Endothelial cell of umbilical vein (primary cell): ENCODE measurements around the gene PSMC4. TPM values are rescaled to one million over a fixed set of nuclear protein-coding genes. Genes with fewer than 3 reads are reported as not detected.

Experiments used
- BruUV-seq: library from RNA; stranded (reverse); fragments of 400-500 nt; replicated peaks from 2 replicates; lab custom pipeline; 2021; lab: Mats Ljungman, UMichigan
- CTCF ChIA-PET: fragments of 300-600, 350-600 bp; sonication (Branson Sonifier 250); formaldehyde crosslinking; loops from one replicate; lab custom pipeline; 2021; ENCODE audit warnings: antibody characterized with exemption, inconsistent platforms; lab: Charles Lee
- POLR2A ChIA-PET: fragments of 300-600, 350-600 bp; sonication (Branson Sonifier 250); formaldehyde crosslinking; loops from one replicate; lab custom pipeline; 2021; ENCODE audit warnings: antibody characterized with exemption, inconsistent platforms; lab: Charles Lee
- DNase-seq: peaks from one replicate; pipeline ENCODE4 v3.0.0-alpha.2; 2011; ENCODE audit warnings: low read depth, low spot score
- FAIRE-seq: peaks from 2 replicates; lab custom pipeline; 2011; peaks lifted over from hg19 to GRCh38; lab: Jason Lieb, UNC
- H2AFZ ChIP-seq: 2 replicates; pipeline ENCODE4 v1.6.0; 2012; ENCODE audit warnings: low read depth, low read length, control low read depth, inconsistent platforms
- H3K27ac ChIP-seq: 2 replicates; pipeline ENCODE4 v1.5.1; 2011; ENCODE audit warnings: low read depth, mild to moderate bottlenecking, control low read depth, low read length, moderate library complexity; ENCODE audit not compliant: insufficient read depth
- H3K27me3 ChIP-seq, 2 experiments: 2 replicates each; pipeline versions ENCODE4 v1.6.0 to v1.6.1; 2011; ENCODE audit warnings: low read length in 2 of 2, mixed read lengths in 1 of 2; ENCODE audit not compliant: control insufficient read depth in 2 of 2, insufficient read depth in 2 of 2
- H3K36me3 ChIP-seq, 2 experiments: 2 replicates in 1 of 2; 3 replicates in 1 of 2; pipeline ENCODE4 v1.5.1; 2011; ENCODE audit warnings: low read length in 2 of 2, mild to moderate bottlenecking in 1 of 2, moderate library complexity in 1 of 2; ENCODE audit not compliant: control insufficient read depth in 2 of 2, insufficient read depth in 2 of 2; ENCODE audit errors: extremely low read depth in 1 of 2
- H3K4me1 ChIP-seq: 3 replicates; pipeline ENCODE4 v1.5.1; 2011; ENCODE audit warnings: mild to moderate bottlenecking, low read length; ENCODE audit not compliant: control insufficient read depth, insufficient read depth; ENCODE audit errors: extremely low read depth
- H3K4me2 ChIP-seq: 2 replicates; pipeline ENCODE4 v1.6.1; 2011; ENCODE audit warnings: low read length, control low read depth, mixed read lengths; ENCODE audit not compliant: insufficient read depth
- H3K4me3 ChIP-seq, 3 experiments: fragments of 200-600 bp in 1 of 3; sonication (generic), shearing (Covaris generic) in 1 of 3; replicated peaks in 1 of 3; 2 replicates each; pipeline ENCODE4 v1.5.1; 2011 to 2016; ENCODE audit warnings: control low read depth in 3 of 3, low read length in 3 of 3, mild to moderate bottlenecking in 2 of 3, inconsistent platforms in 1 of 3, low read depth in 1 of 3, moderate library complexity in 1 of 3; ENCODE audit not compliant: insufficient read depth in 1 of 3
- H3K79me2 ChIP-seq: 2 replicates; pipeline ENCODE4 v1.6.0; 2012; ENCODE audit warnings: low read length, inconsistent platforms; ENCODE audit not compliant: control insufficient read depth, insufficient read depth
- H3K9ac ChIP-seq: replicated peaks from 2 replicates; pipeline ENCODE3; 2011; ENCODE audit warnings: low read length, control low read depth; ENCODE audit not compliant: insufficient read depth; ENCODE audit errors: extremely low read depth
- H3K9me1 ChIP-seq: replicated peaks from 3 replicates; pipeline ENCODE4 v1.6.0; 2011; ENCODE audit warnings: mild to moderate bottlenecking, low read length; ENCODE audit not compliant: control insufficient read depth, insufficient read depth; ENCODE audit errors: extremely low read depth
- H3K9me3 ChIP-seq: replicated peaks from 2 replicates; pipeline ENCODE4 v1.5.1; 2012; ENCODE audit warnings: low read length, inconsistent platforms; ENCODE audit not compliant: control insufficient read depth, insufficient read depth
- H4K20me1 ChIP-seq: replicated peaks from 2 replicates; pipeline ENCODE3; 2011; ENCODE audit warnings: mild to moderate bottlenecking, low read length; ENCODE audit not compliant: control insufficient read depth, insufficient read depth; ENCODE audit errors: extremely low read depth
- CTCF ChIP-seq, 2 donors: IDR thresholded peaks; 1 replicate in 1 of 2; 2 replicates in 1 of 2; pipeline ENCODE4 v1.5.1; 2011; ENCODE audit warnings: low read length in 2 of 2, mild to moderate bottlenecking in 2 of 2, moderate library complexity in 2 of 2, control low read depth in 1 of 2, inconsistent platforms in 1 of 2, low read depth in 1 of 2; ENCODE audit not compliant: insufficient read depth in 1 of 2; ENCODE audit errors: extremely low read depth in 1 of 2
- EZH2 ChIP-seq: IDR thresholded peaks from 2 replicates; pipeline ENCODE4 v1.6.1; 2012; ENCODE audit warnings: borderline replicate concordance, low read depth, mild to moderate bottlenecking, moderate library complexity, low read length, inconsistent platforms; ENCODE audit not compliant: severe bottlenecking
- FOS ChIP-seq: IDR thresholded peaks from 2 replicates; pipeline ENCODE4 v1.6.1; 2011; ENCODE audit warnings: mild to moderate bottlenecking, low read length, moderate library complexity, borderline replicate concordance; ENCODE audit not compliant: insufficient read depth
- GATA2 ChIP-seq: IDR thresholded peaks from 2 replicates; pipeline ENCODE4 v1.7.0; 2011; ENCODE audit warnings: low read depth, mild to moderate bottlenecking, moderate library complexity, mixed read lengths, low read length; ENCODE audit not compliant: insufficient read length, insufficient read depth
- JUN ChIP-seq: IDR thresholded peaks from 2 replicates; pipeline ENCODE4 v1.6.1; 2011; ENCODE audit warnings: borderline replicate concordance, low read depth; ENCODE audit not compliant: insufficient read length, insufficient read depth
- MAX ChIP-seq: IDR thresholded peaks from 2 replicates; pipeline ENCODE4 v1.6.1; 2011; ENCODE audit not compliant: insufficient read depth, insufficient read length
- MYC ChIP-seq: IDR thresholded peaks from one replicate; pipeline ENCODE4 v1.6.1; 2011; ENCODE audit warnings: mild to moderate bottlenecking, low read depth, low read length
- POLR2A ChIP-seq: IDR thresholded peaks from 2 replicates; pipeline ENCODE4 v1.6.1; 2012; ENCODE audit warnings: low read depth, mild to moderate bottlenecking, control low read depth, low read length
- POLR2AphosphoS5 ChIP-seq: IDR thresholded peaks from 2 replicates; pipeline ENCODE4 v1.6.1; 2012; ENCODE audit warnings: low read depth, mild to moderate bottlenecking, control low read depth, low read length, moderate library complexity; ENCODE audit not compliant: insufficient read depth
- dilution Hi-C: fragments of 300-500 bp; cut with MboI; formaldehyde crosslinking; loops from one replicate; pipeline ENCODE4 v1.15.0; 2019; ENCODE audit warnings: low sequenced_read_pairs; ENCODE audit not compliant: extremely low pct_ligation_motif_present
- intact Hi-C: fragments of 100-400 bp; cut with micrococcal nuclease; formaldehyde crosslinking; loops from one replicate; pipeline ENCODE4 v1.10.0; 2022
- polyA plus RNA-seq, 4 experiments: library from polyadenylated mRNA; depleted of rRNA in 3 of 4; stranded (reverse) in 3 of 4; unstranded in 1 of 4; fragments of >200 nt; gene quantifications; 2 replicates each; pipeline versions ENCODE4 v1.2.1 to v1.2.3, GENCODE V29; 2011 to 2012; ENCODE audit warnings: missing spikeins in 1 of 4
- total RNA-seq: library from RNA; stranded (reverse); gene quantifications from 2 replicates; pipeline ENCODE4 v1.2.3, GENCODE V29; 2021

PSMC4 gene
- total and polyA plus RNA-seq, 2 donors (not counting 3 experiments of a cell fraction or from before 2014, with no cell fraction given) = 110 to 114 TPM

GRCh38 chr19:40013991-40014390, 43.0 kb downstream of the PSMC4 start:
- no peak for FAIRE-seq
- intact Hi-C loops (no loop called here), dilution Hi-C loops (no loop called here)
- Histone ChIP-seq H3K9me3 (peaks cover 17% of the 10 kb centered on the region), H3K79me2 (no peaks in the 10 kb centered on the region), H2AFZ (no peak overlapping the region), H4K20me1 (no peaks in the 10 kb centered on the region), H3K27me3 (no peaks in the 10 kb centered on the region), H3K4me1 (no peaks in the 10 kb centered on the region), H3K36me3 (no peaks in the 10 kb centered on the region), H3K4me3 (no peak overlapping the region), H3K4me2 (no peak overlapping the region), H3K27ac (no peak overlapping the region), H3K9ac (no peak overlapping the region), H3K9me1 (no peaks in the 10 kb centered on the region)
- TF ChIP-seq JUN (no peak), FOS (no peak), MYC (no peak), CTCF (IDR thresholded peaks at IDR 0.05; ENCODE audit: extremely low read depth in 1 of 2, insufficient read depth in 1 of 2, low read depth in 1 of 2, low read length in 2 of 2) (no peak), MAX (no peak), POLR2A (no peak), POLR2AphosphoS5 (no peak), GATA2 (no peak), EZH2 (no peak)
- no peak for DNase-seq
- no TSS peak for BruUV-seq
- CTCF ChIA-PET = no interaction called here
- POLR2A ChIA-PET = no interaction called here
